A172 (cell line): ENCODE measurements around the gene LTB4R2. TPM values are rescaled to one million over a fixed set of nuclear protein-coding genes. Genes with fewer than 3 reads are reported as not detected.

Source experiments
- DNase-seq: peaks from one replicate; pipeline ENCODE4 v3.0.0-alpha.2; 2015; ENCODE audit warnings: low spot score
- total RNA-seq: library from RNA; depleted of rRNA; stranded (reverse); fragments of >200 nt; shearing (Covaris generic); gene quantifications from 2 replicates; pipeline ENCODE4 v1.2.3, GENCODE V29; 2014

LTB4R2 gene
- total RNA-seq, 1 experiment from 2014 or later = 5.9 TPM

DNA sequence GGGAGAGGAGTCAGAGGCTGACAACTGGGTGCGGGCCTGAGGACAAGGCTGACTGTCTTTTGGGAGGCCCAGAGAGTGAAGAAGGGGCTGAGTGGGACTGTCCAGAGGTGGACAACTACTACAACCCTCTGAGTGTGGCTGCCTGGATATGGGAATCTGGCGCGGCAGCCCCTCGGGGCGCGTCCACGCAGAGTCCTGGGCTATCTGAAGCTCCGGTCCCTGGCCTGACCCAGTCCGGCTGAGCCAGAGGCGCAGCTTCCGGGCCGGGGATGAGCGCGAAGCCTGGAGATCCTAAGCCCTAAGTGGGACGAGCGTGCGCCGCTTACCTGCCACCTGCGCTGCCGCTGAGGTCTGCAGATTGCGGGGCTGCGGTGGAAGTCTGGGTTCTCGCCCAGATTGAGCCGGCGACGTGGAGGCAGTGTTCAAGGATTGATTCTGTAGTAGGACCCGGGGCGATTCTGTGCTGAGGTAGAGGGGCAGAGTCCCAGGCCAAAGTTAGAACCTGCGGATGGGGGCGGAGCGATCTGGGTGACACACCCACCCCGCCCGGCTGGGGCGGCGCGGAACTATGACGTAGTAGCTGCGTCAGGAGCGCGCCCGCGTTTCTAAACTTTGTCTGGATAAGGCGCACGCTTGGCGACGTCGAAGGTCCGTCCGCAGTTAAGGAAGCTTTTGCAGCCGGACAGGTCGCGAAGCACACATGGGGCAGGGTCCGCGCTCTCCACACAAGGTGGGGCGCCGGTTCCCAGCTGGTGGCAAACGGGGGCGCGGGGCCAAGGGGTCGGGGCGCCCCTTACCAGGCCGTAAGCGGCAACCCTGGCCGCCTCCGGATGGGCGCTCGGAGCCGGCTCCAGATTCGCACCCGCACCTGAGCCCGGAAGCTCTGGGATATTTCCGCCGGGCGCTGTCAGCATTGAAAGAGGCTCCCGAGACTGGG lies 10.4 kb upstream of the LTB4R2 start, which contains the start of the genes DHRS1 and NOP9:
DHRS1 (minus strand) TSS at position 526 of the 937 bp plus-strand sequence. CDS start 674 bp downstream, outside the sequence.
NOP9 (plus strand) TSS at position 596 of the 937 bp plus-strand sequence; CDS start at position 701, 105 bp downstream.
- DNase-seq = peak; percentile 60

DNA sequence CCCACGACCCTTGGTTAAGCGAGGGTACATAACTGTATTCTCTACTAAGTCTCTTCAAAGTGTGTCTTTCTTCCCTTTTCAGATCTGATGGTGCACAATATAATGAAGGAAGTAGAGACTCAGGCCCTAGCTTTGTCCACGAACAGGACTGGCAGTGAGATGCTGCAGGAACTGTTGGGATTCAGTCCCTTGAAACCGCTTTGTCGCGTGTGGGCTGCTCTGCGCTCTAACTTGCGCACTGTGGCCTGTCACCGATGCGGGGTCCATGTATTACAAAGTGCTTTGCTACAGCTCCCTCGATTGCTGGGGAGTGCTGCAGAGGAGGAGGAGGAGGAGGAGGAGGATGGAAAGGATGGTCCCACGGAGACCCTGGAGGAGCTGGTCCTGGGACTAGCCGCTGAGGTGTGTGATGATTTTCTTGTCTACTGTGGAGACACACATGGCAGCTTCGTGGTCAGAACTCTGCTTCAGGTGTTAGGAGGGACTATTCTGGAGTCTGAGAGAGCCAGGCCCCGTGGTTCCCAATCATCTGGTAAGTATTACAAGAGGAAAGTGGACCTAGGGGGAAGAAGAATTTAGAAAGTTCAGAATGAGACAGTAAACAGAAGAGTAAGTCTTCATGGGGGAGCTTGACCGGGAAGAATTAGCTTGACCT lies 9.5 kb upstream of the LTB4R2 start:
- no peak for DNase-seq

- no peak for DNase-seq
Observed at GRCh38 chr14:24304019-24304387, 5.9 kb upstream of the LTB4R2 start.

- DNase-seq = no peak
Observed at GRCh38 chr14:24307156-24307574, 2.8 kb upstream of the LTB4R2 start.

DNA sequence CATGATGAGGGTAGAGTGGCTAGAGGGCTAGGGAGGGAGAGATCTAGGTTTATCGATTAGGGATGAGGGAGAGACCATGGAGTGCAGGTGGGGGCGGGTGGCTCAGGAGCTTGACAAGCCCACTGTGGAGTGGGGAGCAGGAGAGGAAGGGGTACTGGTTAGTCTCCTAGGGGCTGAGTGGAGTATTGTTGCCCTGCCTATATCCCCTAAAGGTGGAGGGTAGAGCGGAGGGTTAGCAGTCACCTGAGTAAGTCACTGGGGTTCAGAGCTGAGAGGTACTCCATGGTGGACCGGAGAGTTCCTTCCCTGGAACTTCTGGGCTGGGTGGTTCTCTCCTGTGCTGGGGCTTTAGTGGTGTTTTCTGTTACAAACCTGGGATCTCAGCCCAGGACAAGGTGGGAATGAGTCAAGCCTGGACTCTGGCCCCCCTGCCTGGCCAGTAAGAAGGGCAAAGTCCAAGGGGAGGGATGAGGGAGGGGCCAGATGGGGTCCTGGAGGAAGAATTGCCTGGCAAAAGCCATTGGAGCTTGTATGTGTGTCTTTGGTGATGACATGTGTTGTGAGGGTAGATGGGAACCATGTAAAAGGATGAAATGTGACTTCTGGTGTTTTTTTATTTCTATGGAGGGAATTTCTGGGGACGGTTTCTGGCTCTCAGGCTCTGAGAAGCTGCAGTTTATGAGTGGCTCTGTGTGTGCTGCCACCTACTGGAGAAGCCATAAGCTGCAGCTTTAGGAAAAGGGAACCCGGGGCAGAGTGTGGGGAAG lies 2.2 kb upstream of the LTB4R2 start, which contains the start of gene CIDEB:
CIDEB (minus strand) TSS at position 403 of the 767 bp plus-strand sequence; CDS start at position 284, 119 bp downstream.
- peak; percentile 40 for DNase-seq

- DNase-seq = no peak
Observed at GRCh38 chr14:24308342-24309124, 1.4 kb upstream of the LTB4R2 start.

DNA sequence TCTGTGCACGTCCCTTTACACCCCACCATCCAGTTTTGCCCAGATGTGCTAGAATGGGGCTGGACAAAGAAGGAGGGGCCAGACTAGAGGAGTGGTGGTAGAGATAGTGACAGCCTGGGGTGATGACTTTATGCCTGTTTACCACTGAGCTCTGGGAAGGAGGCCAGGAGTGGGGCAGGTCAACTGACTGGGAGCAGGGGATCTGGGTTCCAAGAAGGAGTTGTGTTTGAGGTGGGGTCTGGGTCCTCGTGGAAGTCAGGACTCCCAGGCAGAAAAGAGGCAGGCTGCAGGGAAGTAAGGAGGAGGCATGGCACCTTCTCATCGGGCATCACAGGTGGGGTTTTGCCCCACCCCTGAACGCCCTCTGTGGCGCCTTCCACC lies 315 bp downstream of the LTB4R2 start:
- no peak for DNase-seq

DNA sequence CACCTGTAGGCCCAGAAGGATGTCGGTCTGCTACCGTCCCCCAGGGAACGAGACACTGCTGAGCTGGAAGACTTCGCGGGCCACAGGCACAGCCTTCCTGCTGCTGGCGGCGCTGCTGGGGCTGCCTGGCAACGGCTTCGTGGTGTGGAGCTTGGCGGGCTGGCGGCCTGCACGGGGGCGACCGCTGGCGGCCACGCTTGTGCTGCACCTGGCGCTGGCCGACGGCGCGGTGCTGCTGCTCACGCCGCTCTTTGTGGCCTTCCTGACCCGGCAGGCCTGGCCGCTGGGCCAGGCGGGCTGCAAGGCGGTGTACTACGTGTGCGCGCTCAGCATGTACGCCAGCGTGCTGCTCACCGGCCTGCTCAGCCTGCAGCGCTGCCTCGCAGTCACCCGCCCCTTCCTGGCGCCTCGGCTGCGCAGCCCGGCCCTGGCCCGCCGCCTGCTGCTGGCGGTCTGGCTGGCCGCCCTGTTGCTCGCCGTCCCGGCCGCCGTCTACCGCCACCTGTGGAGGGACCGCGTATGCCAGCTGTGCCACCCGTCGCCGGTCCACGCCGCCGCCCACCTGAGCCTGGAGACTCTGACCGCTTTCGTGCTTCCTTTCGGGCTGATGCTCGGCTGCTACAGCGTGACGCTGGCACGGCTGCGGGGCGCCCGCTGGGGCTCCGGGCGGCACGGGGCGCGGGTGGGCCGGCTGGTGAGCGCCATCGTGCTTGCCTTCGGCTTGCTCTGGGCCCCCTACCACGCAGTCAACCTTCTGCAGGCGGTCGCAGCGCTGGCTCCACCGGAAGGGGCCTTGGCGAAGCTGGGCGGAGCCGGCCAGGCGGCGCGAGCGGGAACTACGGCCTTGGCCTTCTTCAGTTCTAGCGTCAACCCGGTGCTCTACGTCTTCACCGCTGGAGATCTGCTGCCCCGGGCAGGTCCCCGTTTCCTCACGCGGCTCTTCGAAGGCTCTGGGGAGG lies 985 bp downstream of the LTB4R2 start, which contains the start of gene LTB4R:
LTB4R (plus strand) TSS at position 857 of the 959 bp plus-strand sequence. CDS start 4,150 bp downstream, outside the sequence.
- no peak for DNase-seq

DNA sequence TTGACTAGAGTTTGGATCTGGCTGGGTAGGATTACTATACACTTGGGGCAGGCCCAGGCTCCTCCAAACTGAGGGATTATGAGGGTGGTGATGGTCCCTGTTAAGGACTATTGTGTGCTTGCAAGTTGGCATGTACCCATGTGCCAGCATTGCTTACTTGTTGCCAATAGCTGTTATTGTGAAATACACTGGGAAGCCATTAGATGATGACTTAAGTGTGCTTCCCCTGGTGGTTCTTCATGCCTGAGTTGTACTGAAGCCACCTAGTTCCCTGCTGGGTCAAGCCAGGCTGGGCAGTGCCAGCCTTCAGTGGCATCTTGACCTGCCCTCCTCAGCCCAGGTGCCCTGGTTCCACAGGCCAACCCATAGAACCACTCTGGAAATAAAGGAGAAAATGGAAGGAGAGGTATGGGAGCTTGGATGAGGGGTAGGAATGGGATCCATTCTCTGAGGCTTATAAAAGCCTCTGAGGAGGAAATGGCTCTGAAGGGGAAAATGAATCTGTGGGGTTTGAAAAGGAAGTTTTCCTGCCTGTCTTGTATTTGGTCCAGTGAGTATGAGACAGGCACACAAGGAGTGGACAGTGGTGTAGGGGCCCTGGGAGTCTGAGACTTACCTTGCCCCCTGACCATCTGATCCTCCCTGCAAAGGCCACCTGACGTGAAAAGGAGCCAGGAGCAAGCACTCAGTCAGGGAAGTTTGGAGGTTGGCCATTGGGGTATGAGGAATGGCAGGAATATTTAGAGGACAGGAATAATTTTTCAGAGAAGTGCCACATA lies 2.1 kb downstream of the LTB4R2 start:
- DNase-seq = no peak

- DNase-seq = no peak
Observed at GRCh38 chr14:24312736-24313507, 3.0 kb downstream of the LTB4R2 start.

- DNase-seq = no peak
Observed at GRCh38 chr14:24313913-24314312, 4.0 kb downstream of the LTB4R2 start.

DNA sequence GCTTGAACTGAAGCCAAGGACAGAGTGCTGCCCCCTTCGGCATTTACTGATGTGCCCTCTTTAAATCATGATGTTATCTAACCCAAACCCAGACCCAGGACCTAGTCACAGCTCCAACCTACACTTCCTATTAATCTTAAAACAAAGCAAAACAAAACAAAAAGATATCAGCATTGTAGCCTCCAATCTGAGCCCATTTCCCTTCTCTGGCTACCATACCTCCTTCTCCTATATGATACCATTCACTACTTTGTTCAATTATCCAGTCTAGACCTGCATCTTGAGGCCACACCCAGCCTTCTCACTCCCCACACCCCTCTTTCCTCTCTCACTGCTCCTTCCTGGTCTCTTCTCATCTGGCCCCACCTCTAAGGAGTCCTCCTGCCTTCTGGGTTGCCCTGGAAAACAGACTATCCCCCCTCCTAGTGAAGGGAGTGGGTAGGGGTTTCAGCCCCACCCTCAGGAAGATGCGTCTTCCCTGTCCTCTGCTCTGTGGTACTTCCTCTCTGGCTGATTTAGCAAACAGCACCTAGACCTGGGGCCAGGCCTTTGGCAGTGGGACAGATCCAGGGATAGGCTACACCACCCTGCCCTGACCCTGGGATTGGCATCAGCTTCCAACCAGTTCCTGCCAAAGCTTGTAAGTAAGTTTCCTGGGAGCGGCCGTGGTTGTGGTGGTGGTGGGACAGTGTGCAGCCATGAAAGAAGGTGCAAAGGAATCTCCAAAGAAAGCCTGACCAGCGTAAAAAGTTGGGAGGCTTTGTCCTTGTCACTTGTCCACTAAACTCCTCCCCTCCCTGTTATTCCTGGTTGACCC lies 4.6 kb downstream of the LTB4R2 start:
- DNase-seq = no peak

- no peak for DNase-seq
Observed at GRCh38 chr14:24315243-24315806, 5.4 kb downstream of the LTB4R2 start.

DNA sequence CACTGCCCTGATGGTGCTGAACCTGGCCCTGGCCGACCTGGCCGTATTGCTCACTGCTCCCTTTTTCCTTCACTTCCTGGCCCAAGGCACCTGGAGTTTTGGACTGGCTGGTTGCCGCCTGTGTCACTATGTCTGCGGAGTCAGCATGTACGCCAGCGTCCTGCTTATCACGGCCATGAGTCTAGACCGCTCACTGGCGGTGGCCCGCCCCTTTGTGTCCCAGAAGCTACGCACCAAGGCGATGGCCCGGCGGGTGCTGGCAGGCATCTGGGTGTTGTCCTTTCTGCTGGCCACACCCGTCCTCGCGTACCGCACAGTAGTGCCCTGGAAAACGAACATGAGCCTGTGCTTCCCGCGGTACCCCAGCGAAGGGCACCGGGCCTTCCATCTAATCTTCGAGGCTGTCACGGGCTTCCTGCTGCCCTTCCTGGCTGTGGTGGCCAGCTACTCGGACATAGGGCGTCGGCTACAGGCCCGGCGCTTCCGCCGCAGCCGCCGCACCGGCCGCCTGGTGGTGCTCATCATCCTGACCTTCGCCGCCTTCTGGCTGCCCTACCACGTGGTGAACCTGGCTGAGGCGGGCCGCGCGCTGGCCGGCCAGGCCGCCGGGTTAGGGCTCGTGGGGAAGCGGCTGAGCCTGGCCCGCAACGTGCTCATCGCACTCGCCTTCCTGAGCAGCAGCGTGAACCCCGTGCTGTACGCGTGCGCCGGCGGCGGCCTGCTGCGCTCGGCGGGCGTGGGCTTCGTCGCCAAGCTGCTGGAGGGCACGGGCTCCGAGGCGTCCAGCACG lies 6.1 kb downstream of the LTB4R2 start:
- no peak for DNase-seq

DNA sequence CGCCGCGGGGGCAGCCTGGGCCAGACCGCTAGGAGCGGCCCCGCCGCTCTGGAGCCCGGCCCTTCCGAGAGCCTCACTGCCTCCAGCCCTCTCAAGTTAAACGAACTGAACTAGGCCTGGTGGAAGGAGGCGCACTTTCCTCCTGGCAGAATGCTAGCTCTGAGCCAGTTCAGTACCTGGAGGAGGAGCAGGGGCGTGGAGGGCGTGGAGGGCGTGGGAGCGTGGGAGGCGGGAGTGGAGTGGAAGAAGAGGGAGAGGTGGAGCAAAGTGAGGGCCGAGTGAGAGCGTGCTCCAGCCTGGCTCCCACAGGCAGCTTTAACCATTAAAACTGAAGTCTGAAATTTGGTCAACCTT lies 6.6 kb downstream of the LTB4R2 start:
- DNase-seq = no peak
